K562 (cell line): ENCODE data around the gene CLDN5. TPM values are rescaled to one million over a fixed set of nuclear protein-coding genes. Genes with fewer than 3 reads are reported as not detected.

ENCODE experiments used
- ARNT ChIP-seq, 2 experiments: fragments of 450-650 bp; IDR thresholded peaks; 2 replicates each; pipeline ENCODE4 v1.6.1; 2016; ENCODE audit warnings: mild to moderate bottlenecking in 1 of 2
- CHD1 ChIP-seq: fragments of 200-600 bp; sonication (generic); IDR thresholded peaks from one replicate; pipeline ENCODE4 v1.6.1; 2012; ENCODE audit warnings: mild to moderate bottlenecking, moderate library complexity, low read length, inconsistent platforms
- CTCF ChIP-seq, 3 experiments: IDR thresholded peaks in 2 of 3; conservative IDR thresholded peaks in 1 of 3; 2 replicates each; pipeline ENCODE4 v1.5.1; 2011 to 2012; ENCODE audit warnings: low read length in 3 of 3, mild to moderate bottlenecking in 3 of 3, control low read depth in 2 of 3, improper control_type of control experiment in 1 of 3, inconsistent platforms in 1 of 3, low read depth in 1 of 3, mixed read lengths in 1 of 3, moderate library complexity in 1 of 3; ENCODE audit not compliant: insufficient read depth in 2 of 3
- DDX20 ChIP-seq: fragments of 450-650 bp; IDR thresholded peaks from 2 replicates; pipeline ENCODE4 v1.6.1; 2016; ENCODE audit warnings: missing genetic modification characterization, low read depth, mild to moderate bottlenecking, missing compliant biosample characterization, moderate library complexity
- ETV6 ChIP-seq, 3 experiments: fragments of 150-350 bp in 1 of 3; sonication (generic) in 1 of 3; formaldehyde crosslinking in 1 of 3; IDR thresholded peaks; 2 replicates each; pipeline versions ENCODE4 v1.6.1 to v1.8.0; 2014 to 2022; ENCODE audit warnings: borderline replicate concordance in 2 of 3, low read depth in 2 of 3, antibody characterized with exemption in 1 of 3, low read length in 1 of 3, mild to moderate bottlenecking in 1 of 3, missing genetic modification reagents in 1 of 3
- GTF2A2 ChIP-seq: IDR thresholded peaks from 2 replicates; pipeline ENCODE4 v1.6.1; 2016; ENCODE audit warnings: mild to moderate bottlenecking, missing genetic modification characterization, missing compliant biosample characterization
- HMG20A ChIP-seq: fragments of 450-650 bp; formaldehyde crosslinking; conservative IDR thresholded peaks from 2 replicates; pipeline ENCODE4 v1.4.0; 2020; ENCODE audit warnings: mild to moderate bottlenecking, mixed read lengths
- MLX ChIP-seq, 2 experiments: fragments of 450-650 bp in 1 of 2; sonication (generic) in 1 of 2; formaldehyde crosslinking; conservative IDR thresholded peaks; 2 replicates each; pipeline versions ENCODE4 v1.4.0 to v1.8.1; 2020 to 2022; ENCODE audit warnings: mild to moderate bottlenecking in 1 of 2, missing genetic modification reagents in 1 of 2
- MYNN ChIP-seq, 2 experiments: sonication (generic); formaldehyde crosslinking in 1 of 2; IDR thresholded peaks; 2 replicates each; pipeline versions ENCODE4 v1.5.0 to v1.6.1; 2016 to 2020; ENCODE audit warnings: antibody characterized with exemption in 1 of 2, missing genetic modification reagents in 1 of 2
- NCOA4 ChIP-seq: fragments of 450-650 bp; IDR thresholded peaks from 2 replicates; pipeline ENCODE4 v1.6.1; 2018; ENCODE audit warnings: mild to moderate bottlenecking; ENCODE audit not compliant: partially characterized antibody
- PHB2 ChIP-seq: fragments of 450-650 bp; IDR thresholded peaks from 2 replicates; pipeline ENCODE4 v1.6.1; 2017; ENCODE audit warnings: low read depth
- POLR2B ChIP-seq: fragments of 450-650 bp; IDR thresholded peaks from 2 replicates; pipeline ENCODE4 v1.6.1; 2018; ENCODE audit warnings: low read depth; ENCODE audit not compliant: partially characterized antibody
- PYGO2 ChIP-seq: fragments of 450-650 bp; IDR thresholded peaks from 2 replicates; pipeline ENCODE4 v1.6.1; 2016; ENCODE audit warnings: mild to moderate bottlenecking, missing genetic modification characterization, moderate library complexity, missing compliant biosample characterization
- SAP30 ChIP-seq: fragments of 200-600 bp; sonication (generic); IDR thresholded peaks from 2 replicates; pipeline ENCODE4 v1.6.1; 2012; ENCODE audit warnings: borderline replicate concordance, low read depth, mild to moderate bottlenecking, moderate library complexity, low read length, control low read depth, inconsistent platforms; ENCODE audit not compliant: insufficient read depth, poor library complexity, severe bottlenecking
- SIRT6 ChIP-seq: IDR thresholded peaks from one replicate; pipeline ENCODE4 v1.6.1; 2012; ENCODE audit warnings: low read depth, mild to moderate bottlenecking, control low read depth, inconsistent platforms, low read length, moderate library complexity
- SMC3 ChIP-seq: conservative IDR thresholded peaks from 2 replicates; pipeline ENCODE4 v1.6.1; 2011; ENCODE audit warnings: low read depth, low read length, improper control_type of control experiment; ENCODE audit not compliant: insufficient read depth
- SUPT5H ChIP-seq: fragments of 450-650 bp; IDR thresholded peaks from 2 replicates; pipeline ENCODE4 v1.6.1; 2016
- WHSC1 ChIP-seq: IDR thresholded peaks from one replicate; pipeline ENCODE4 v1.6.1; 2012; ENCODE audit warnings: low read length, control low read depth, inconsistent platforms
- ZBTB8A ChIP-seq: fragments of 450-650 bp; IDR thresholded peaks from 2 replicates; pipeline ENCODE4 v1.6.1; 2018; ENCODE audit warnings: mild to moderate bottlenecking, moderate library complexity; ENCODE audit not compliant: partially characterized antibody
- ZC3H4 ChIP-seq: sonication (generic); formaldehyde crosslinking; IDR thresholded peaks from 2 replicates; pipeline ENCODE4 v1.9.0; 2021; ENCODE audit warnings: missing genetic modification reagents, borderline replicate concordance
- ZNF143 ChIP-seq: sonication (generic); formaldehyde crosslinking; IDR thresholded peaks from 2 replicates; pipeline ENCODE4 v1.9.0; 2022; ENCODE audit warnings: mild to moderate bottlenecking, missing genetic modification reagents
- ZNF217 ChIP-seq: sonication (generic); formaldehyde crosslinking; IDR thresholded peaks from 2 replicates; pipeline ENCODE4 v1.8.0; 2022; ENCODE audit warnings: mild to moderate bottlenecking, missing genetic modification reagents
- ZNF224 ChIP-seq: sonication (generic); formaldehyde crosslinking; IDR thresholded peaks from 2 replicates; pipeline ENCODE4 v1.8.0; 2022; ENCODE audit warnings: mild to moderate bottlenecking, missing genetic modification reagents
- ZNF274 ChIP-seq: IDR thresholded peaks from 2 replicates; pipeline ENCODE4 v1.6.1; 2011; ENCODE audit warnings: low read depth, mild to moderate bottlenecking, low read length, moderate library complexity, borderline replicate concordance
- ZNF280A ChIP-seq: fragments of 450-650 bp; IDR thresholded peaks from 2 replicates; pipeline ENCODE4 v1.6.1; 2018; ENCODE audit warnings: mild to moderate bottlenecking, low read depth; ENCODE audit not compliant: partially characterized antibody
- ZNF830 ChIP-seq: fragments of 250-450 bp; sonication (Bioruptor Pico); IDR thresholded peaks from 2 replicates; pipeline ENCODE4 v1.5.0; 2021; ENCODE audit warnings: mild to moderate bottlenecking
- polyA plus RNA-seq, 8 experiments: library from polyadenylated mRNA; depleted of rRNA in 4 of 8; stranded (reverse) in 5 of 8; unstranded in 3 of 8; fragments of >200 nt; fragmentation: Nextera tagmentation in 2 of 8; fragmentation: Illumina TruSeq in 1 of 8; extraction: Ambion mirVana in 2 of 8; extraction: Trizol in 1 of 8; gene quantifications; 2 replicates each; pipeline versions ENCODE4 v1.2.1 to v1.2.3, GENCODE V29; 2011 to 2014; ENCODE audit warnings: inconsistent platforms in 1 of 8, missing spikeins in 1 of 8
- total RNA-seq, 7 experiments: library from RNA; depleted of rRNA in 6 of 7; stranded (reverse); fragments of >200 nt in 6 of 7; fragmentation: Illumina TruSeq in 2 of 7; extraction: Trizol in 2 of 7; gene quantifications; 2 replicates each; pipeline versions ENCODE4 v1.2.1 to v1.2.3, GENCODE V29; 2011 to 2021; ENCODE audit warnings: low replicate concordance in 1 of 7

CLDN5 gene
- total and polyA plus RNA-seq, 9 of the 15 experiments (the other 6 are each of a cell fraction or from before 2014, with no cell fraction given): 0.20 TPM; not detected in 8

DNA sequence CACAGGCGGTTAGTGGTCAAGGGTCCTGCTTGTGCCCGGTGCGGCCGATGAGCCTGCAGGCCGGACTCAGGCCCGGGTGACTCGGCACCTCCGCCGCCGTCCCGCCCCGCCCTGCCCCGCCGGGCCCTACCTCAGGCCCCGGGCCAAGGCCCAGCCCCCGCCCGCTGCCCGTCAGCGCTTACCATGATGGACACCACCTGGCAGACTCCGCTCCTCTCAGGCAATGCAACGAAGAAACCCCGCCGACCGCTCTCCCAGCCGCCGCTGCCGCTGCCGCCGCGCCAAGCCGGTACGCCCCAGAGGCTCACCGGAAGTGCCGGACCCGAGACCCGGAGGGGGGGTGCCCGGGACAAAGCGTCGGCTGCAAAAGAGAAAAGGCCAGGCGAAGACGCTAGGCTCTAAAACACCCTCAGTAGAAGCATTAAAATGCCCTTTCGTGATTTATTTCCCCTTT is 45.3 kb downstream of the CLDN5 start, which contains the start of gene UFD1 (continued):
- TF ChIP-seq WHSC1 (no peak), ZC3H4 (CRISPR knock-in tag) (no peak), PYGO2 (tag) (no peak), ZNF143 (no peak), PHB2 (no peak), POLR2B (no peak), ZNF224 (CRISPR knock-in tag) (no peak), CTCF (IDR thresholded peaks at IDR 0.05 in 2 of 3, conservative IDR thresholded peaks at IDR 0.05 in 1 of 3; ENCODE audit: insufficient read depth in 2 of 3, low read depth in 1 of 3, low read length in 3 of 3) (no peak; a peak in 1 of 6 replicates), HMG20A (CRISPR knock-in tag) (no peak), SUPT5H (no peak), MLX (CRISPR knock-in tag; conservative IDR thresholded peaks at IDR 0.05) (no peak; a peak in 1 of 4 replicates), SAP30 (peak; percentile 49), ZNF217 (CRISPR knock-in tag) (no peak), DDX20 (tag) (no peak), SIRT6 (peak; percentile 84), SMC3 (peak; percentile 32; the same call in 1 of the 2 replicates), CHD1 (no peak), ZBTB8A (no peak), ZNF274 (no peak; the same call in 1 of the 2 replicates), ETV6 (IDR thresholded peaks at IDR 0.05; ENCODE audit: borderline replicate concordance in 1 of 2, low read depth in 2 of 2, low read length in 1 of 2) (no peak), ETV6 (CRISPR knock-in tag; IDR thresholded peaks at IDR 0.05; ENCODE audit: borderline replicate concordance) (no peak), ZNF280A (no peak), NCOA4 (no peak), ZNF830 (CRISPR knock-in tag) (no peak), GTF2A2 (tag) (peak; percentile 88), ARNT (IDR thresholded peaks at IDR 0.05) (no peak), MYNN (IDR thresholded peaks at IDR 0.05) (no peak), MYNN (CRISPR knock-in tag; IDR thresholded peaks at IDR 0.05) (no peak)
